OCI-LY3 (cell line): ENCODE measurements around the gene NHEJ1.

ENCODE experiments used
- EZH2phosphoT487 ChIP-seq: fragments of 200-600 bp; shearing (Covaris generic); IDR thresholded peaks from 2 replicates; pipeline ENCODE4 v1.6.1; 2018; ENCODE audit warnings: antibody characterized with exemption, mixed run types, low read depth
- TF ChIP-seq, protein P1 (sequence below): fragments of 200-600, 300-600 bp; sonication (generic); IDR thresholded peaks from 2 replicates; pipeline ENCODE4 v1.5.1; 2014; ENCODE audit warnings: antibody characterized with exemption, low read length, low read depth

- TF ChIP-seq, protein P1, sequence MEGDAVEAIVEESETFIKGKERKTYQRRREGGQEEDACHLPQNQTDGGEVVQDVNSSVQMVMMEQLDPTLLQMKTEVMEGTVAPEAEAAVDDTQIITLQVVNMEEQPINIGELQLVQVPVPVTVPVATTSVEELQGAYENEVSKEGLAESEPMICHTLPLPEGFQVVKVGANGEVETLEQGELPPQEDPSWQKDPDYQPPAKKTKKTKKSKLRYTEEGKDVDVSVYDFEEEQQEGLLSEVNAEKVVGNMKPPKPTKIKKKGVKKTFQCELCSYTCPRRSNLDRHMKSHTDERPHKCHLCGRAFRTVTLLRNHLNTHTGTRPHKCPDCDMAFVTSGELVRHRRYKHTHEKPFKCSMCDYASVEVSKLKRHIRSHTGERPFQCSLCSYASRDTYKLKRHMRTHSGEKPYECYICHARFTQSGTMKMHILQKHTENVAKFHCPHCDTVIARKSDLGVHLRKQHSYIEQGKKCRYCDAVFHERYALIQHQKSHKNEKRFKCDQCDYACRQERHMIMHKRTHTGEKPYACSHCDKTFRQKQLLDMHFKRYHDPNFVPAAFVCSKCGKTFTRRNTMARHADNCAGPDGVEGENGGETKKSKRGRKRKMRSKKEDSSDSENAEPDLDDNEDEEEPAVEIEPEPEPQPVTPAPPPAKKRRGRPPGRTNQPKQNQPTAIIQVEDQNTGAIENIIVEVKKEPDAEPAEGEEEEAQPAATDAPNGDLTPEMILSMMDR, result no peak
- TF ChIP-seq EZH2phosphoT487, result no peak
Observed at GRCh38 chr2:219062081-219062480, 98.5 kb downstream of the NHEJ1 start.
